Endothelial cell of umbilical vein (primary cell): ENCODE measurements around the gene LCE2D. TPM values are rescaled to one million over a fixed set of nuclear protein-coding genes. Genes with fewer than 3 reads are reported as not detected.

Experiments
- BruUV-seq: library from RNA; stranded (reverse); fragments of 400-500 nt; replicated peaks from 2 replicates; lab custom pipeline; 2021; lab: Mats Ljungman, UMichigan
- CTCF ChIA-PET: fragments of 300-600, 350-600 bp; sonication (Branson Sonifier 250); formaldehyde crosslinking; loops from one replicate; lab custom pipeline; 2021; ENCODE audit warnings: antibody characterized with exemption, inconsistent platforms; lab: Charles Lee
- POLR2A ChIA-PET: fragments of 300-600, 350-600 bp; sonication (Branson Sonifier 250); formaldehyde crosslinking; loops from one replicate; lab custom pipeline; 2021; ENCODE audit warnings: antibody characterized with exemption, inconsistent platforms; lab: Charles Lee
- DNase-seq: peaks from one replicate; pipeline ENCODE4 v3.0.0-alpha.2; 2011; ENCODE audit warnings: low read depth, low spot score
- FAIRE-seq: peaks from 2 replicates; lab custom pipeline; 2011; peaks lifted over from hg19 to GRCh38; lab: Jason Lieb, UNC
- H2AFZ ChIP-seq: 2 replicates; pipeline ENCODE4 v1.6.0; 2012; ENCODE audit warnings: low read depth, low read length, control low read depth, inconsistent platforms
- H3K27ac ChIP-seq: 2 replicates; pipeline ENCODE4 v1.5.1; 2011; ENCODE audit warnings: low read depth, mild to moderate bottlenecking, control low read depth, low read length, moderate library complexity; ENCODE audit not compliant: insufficient read depth
- H3K27me3 ChIP-seq, 2 experiments: 2 replicates each; pipeline versions ENCODE4 v1.6.0 to v1.6.1; 2011; ENCODE audit warnings: low read length in 2 of 2, mixed read lengths in 1 of 2; ENCODE audit not compliant: control insufficient read depth in 2 of 2, insufficient read depth in 2 of 2
- H3K36me3 ChIP-seq, 2 experiments: 2 replicates in 1 of 2; 3 replicates in 1 of 2; pipeline ENCODE4 v1.5.1; 2011; ENCODE audit warnings: low read length in 2 of 2, mild to moderate bottlenecking in 1 of 2, moderate library complexity in 1 of 2; ENCODE audit not compliant: control insufficient read depth in 2 of 2, insufficient read depth in 2 of 2; ENCODE audit errors: extremely low read depth in 1 of 2
- H3K4me1 ChIP-seq: 3 replicates; pipeline ENCODE4 v1.5.1; 2011; ENCODE audit warnings: mild to moderate bottlenecking, low read length; ENCODE audit not compliant: control insufficient read depth, insufficient read depth; ENCODE audit errors: extremely low read depth
- H3K4me2 ChIP-seq: 2 replicates; pipeline ENCODE4 v1.6.1; 2011; ENCODE audit warnings: low read length, control low read depth, mixed read lengths; ENCODE audit not compliant: insufficient read depth
- H3K4me3 ChIP-seq, 3 experiments: fragments of 200-600 bp in 1 of 3; sonication (generic), shearing (Covaris generic) in 1 of 3; replicated peaks in 1 of 3; 2 replicates each; pipeline ENCODE4 v1.5.1; 2011 to 2016; ENCODE audit warnings: control low read depth in 3 of 3, low read length in 3 of 3, mild to moderate bottlenecking in 2 of 3, inconsistent platforms in 1 of 3, low read depth in 1 of 3, moderate library complexity in 1 of 3; ENCODE audit not compliant: insufficient read depth in 1 of 3
- H3K79me2 ChIP-seq: 2 replicates; pipeline ENCODE4 v1.6.0; 2012; ENCODE audit warnings: low read length, inconsistent platforms; ENCODE audit not compliant: control insufficient read depth, insufficient read depth
- H3K9ac ChIP-seq: replicated peaks from 2 replicates; pipeline ENCODE3; 2011; ENCODE audit warnings: low read length, control low read depth; ENCODE audit not compliant: insufficient read depth; ENCODE audit errors: extremely low read depth
- H3K9me1 ChIP-seq: replicated peaks from 3 replicates; pipeline ENCODE4 v1.6.0; 2011; ENCODE audit warnings: mild to moderate bottlenecking, low read length; ENCODE audit not compliant: control insufficient read depth, insufficient read depth; ENCODE audit errors: extremely low read depth
- H3K9me3 ChIP-seq: replicated peaks from 2 replicates; pipeline ENCODE4 v1.5.1; 2012; ENCODE audit warnings: low read length, inconsistent platforms; ENCODE audit not compliant: control insufficient read depth, insufficient read depth
- H4K20me1 ChIP-seq: replicated peaks from 2 replicates; pipeline ENCODE3; 2011; ENCODE audit warnings: mild to moderate bottlenecking, low read length; ENCODE audit not compliant: control insufficient read depth, insufficient read depth; ENCODE audit errors: extremely low read depth
- EZH2 ChIP-seq: IDR thresholded peaks from 2 replicates; pipeline ENCODE4 v1.6.1; 2012; ENCODE audit warnings: borderline replicate concordance, low read depth, mild to moderate bottlenecking, moderate library complexity, low read length, inconsistent platforms; ENCODE audit not compliant: severe bottlenecking
- FOS ChIP-seq: IDR thresholded peaks from 2 replicates; pipeline ENCODE4 v1.6.1; 2011; ENCODE audit warnings: mild to moderate bottlenecking, low read length, moderate library complexity, borderline replicate concordance; ENCODE audit not compliant: insufficient read depth
- GATA2 ChIP-seq: IDR thresholded peaks from 2 replicates; pipeline ENCODE4 v1.7.0; 2011; ENCODE audit warnings: low read depth, mild to moderate bottlenecking, moderate library complexity, mixed read lengths, low read length; ENCODE audit not compliant: insufficient read length, insufficient read depth
- JUN ChIP-seq: IDR thresholded peaks from 2 replicates; pipeline ENCODE4 v1.6.1; 2011; ENCODE audit warnings: borderline replicate concordance, low read depth; ENCODE audit not compliant: insufficient read length, insufficient read depth
- MYC ChIP-seq: IDR thresholded peaks from one replicate; pipeline ENCODE4 v1.6.1; 2011; ENCODE audit warnings: mild to moderate bottlenecking, low read depth, low read length
- POLR2A ChIP-seq: IDR thresholded peaks from 2 replicates; pipeline ENCODE4 v1.6.1; 2012; ENCODE audit warnings: low read depth, mild to moderate bottlenecking, control low read depth, low read length
- POLR2AphosphoS5 ChIP-seq: IDR thresholded peaks from 2 replicates; pipeline ENCODE4 v1.6.1; 2012; ENCODE audit warnings: low read depth, mild to moderate bottlenecking, control low read depth, low read length, moderate library complexity; ENCODE audit not compliant: insufficient read depth
- dilution Hi-C: fragments of 300-500 bp; cut with MboI; formaldehyde crosslinking; loops from one replicate; pipeline ENCODE4 v1.15.0; 2019; ENCODE audit warnings: low sequenced_read_pairs; ENCODE audit not compliant: extremely low pct_ligation_motif_present
- intact Hi-C: fragments of 100-400 bp; cut with micrococcal nuclease; formaldehyde crosslinking; loops from one replicate; pipeline ENCODE4 v1.10.0; 2022
- polyA plus RNA-seq, 4 experiments: library from polyadenylated mRNA; depleted of rRNA in 3 of 4; stranded (reverse) in 3 of 4; unstranded in 1 of 4; fragments of >200 nt; gene quantifications; 2 replicates each; pipeline versions ENCODE4 v1.2.1 to v1.2.3, GENCODE V29; 2011 to 2012; ENCODE audit warnings: missing spikeins in 1 of 4
- total RNA-seq: library from RNA; stranded (reverse); gene quantifications from 2 replicates; pipeline ENCODE4 v1.2.3, GENCODE V29; 2021
- TF ChIP-seq, protein P1 (sequence below): IDR thresholded peaks from 2 replicates; pipeline ENCODE4 v1.6.1; 2011; ENCODE audit not compliant: insufficient read depth, insufficient read length
- TF ChIP-seq, protein P2 (sequence below), 2 donors: IDR thresholded peaks; 1 replicate in 1 of 2; 2 replicates in 1 of 2; pipeline ENCODE4 v1.5.1; 2011; ENCODE audit warnings: low read length in 2 of 2, mild to moderate bottlenecking in 2 of 2, moderate library complexity in 2 of 2, control low read depth in 1 of 2, inconsistent platforms in 1 of 2, low read depth in 1 of 2; ENCODE audit not compliant: insufficient read depth in 1 of 2; ENCODE audit errors: extremely low read depth in 1 of 2

Gene LCE2D
- total and polyA plus RNA-seq, 2 donors (not counting 3 experiments of a cell fraction or from before 2014, with no cell fraction given) = not detected

DNA sequence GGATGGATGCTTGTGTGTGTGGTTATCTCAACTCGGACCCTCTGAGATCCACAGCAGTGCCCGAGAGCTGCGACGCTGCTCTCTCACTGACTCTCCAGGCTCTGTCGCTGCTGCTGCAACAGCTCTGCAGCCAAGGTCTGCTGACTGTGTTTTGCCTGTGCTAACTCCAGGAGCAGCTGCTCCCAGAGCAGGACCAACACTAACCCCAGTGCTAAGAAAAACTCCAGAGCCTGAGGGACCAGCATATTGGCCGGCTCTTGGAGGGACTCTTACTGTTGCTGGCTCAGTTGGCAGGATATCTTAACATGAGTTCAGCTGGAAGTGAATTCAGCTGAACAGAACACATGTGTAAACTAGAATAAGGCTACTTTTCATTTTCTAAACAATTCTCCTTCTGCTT is 16.3 kb downstream of the LCE2D start:
- no TSS peak for BruUV-seq
- FAIRE-seq (no peak), DNase-seq (no peak)
- intact Hi-C loops = no loop called here
- Histone ChIP-seq H3K79me2 (no peaks in the 10 kb centered on the region), H3K27ac (no peak overlapping the region), H3K9me3 (no peaks in the 10 kb centered on the region), H3K27me3 (no peaks in the 10 kb centered on the region), H2AFZ (no peak overlapping the region), H3K36me3 (no peaks in the 10 kb centered on the region), H3K4me1 (no peaks in the 10 kb centered on the region), H3K4me3 (no peak overlapping the region), H3K9ac (no peak overlapping the region), H3K9me1 (no peaks in the 10 kb centered on the region), H4K20me1 (no peaks in the 10 kb centered on the region), H3K4me2 (no peak overlapping the region)
- ChIA-PET CTCF (no interaction called here), POLR2A (no interaction called here)
- dilution Hi-C loops = no loop called here
- TF ChIP-seq FOS (no peak), POLR2AphosphoS5 (no peak), EZH2 (no peak), MYC (no peak)

DNA sequence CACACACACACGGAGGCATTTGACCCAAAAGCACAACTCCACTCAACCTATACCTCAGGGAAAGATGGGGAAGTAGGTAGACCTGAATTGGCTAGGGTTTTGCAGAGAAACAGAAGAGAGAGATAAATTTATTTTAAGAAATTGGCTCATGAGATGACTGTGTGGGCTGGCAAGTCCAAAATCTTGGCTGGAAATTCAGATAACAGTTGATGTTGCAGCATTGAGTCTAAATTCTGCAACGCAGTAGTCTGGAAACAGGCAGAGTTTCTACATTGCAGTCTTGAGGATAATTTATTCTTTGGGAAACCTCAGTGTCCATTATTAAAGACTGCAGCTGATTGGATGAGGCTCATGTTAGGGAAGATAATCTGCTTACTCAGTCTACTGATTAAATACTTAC is 18.4 kb downstream of the LCE2D start:
- Histone ChIP-seq H3K4me3 (no peak overlapping the region), H3K9me1 (no peaks in the 10 kb centered on the region), H3K36me3 (no peaks in the 10 kb centered on the region), H3K9ac (no peak overlapping the region), H3K4me1 (no peaks in the 10 kb centered on the region), H4K20me1 (no peaks in the 10 kb centered on the region), H3K27ac (no peak overlapping the region), H2AFZ (no peak overlapping the region), H3K27me3 (no peaks in the 10 kb centered on the region), H3K4me2 (no peak overlapping the region), H3K9me3 (no peaks in the 10 kb centered on the region), H3K79me2 (no peaks in the 10 kb centered on the region)
- dilution Hi-C loops (no loop called here), intact Hi-C loops (no loop called here)
- FAIRE-seq = no peak
- no TSS peak for BruUV-seq
- no peak for DNase-seq
- no peak for TF ChIP-seq MYC
- TF ChIP-seq FOS = no peak
- TF ChIP-seq EZH2 = no peak
- TF ChIP-seq, protein P1, sequence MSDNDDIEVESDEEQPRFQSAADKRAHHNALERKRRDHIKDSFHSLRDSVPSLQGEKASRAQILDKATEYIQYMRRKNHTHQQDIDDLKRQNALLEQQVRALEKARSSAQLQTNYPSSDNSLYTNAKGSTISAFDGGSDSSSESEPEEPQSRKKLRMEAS = no peak
- TF ChIP-seq JUN = no peak
- TF ChIP-seq POLR2A = no peak
- TF ChIP-seq, protein P2, sequence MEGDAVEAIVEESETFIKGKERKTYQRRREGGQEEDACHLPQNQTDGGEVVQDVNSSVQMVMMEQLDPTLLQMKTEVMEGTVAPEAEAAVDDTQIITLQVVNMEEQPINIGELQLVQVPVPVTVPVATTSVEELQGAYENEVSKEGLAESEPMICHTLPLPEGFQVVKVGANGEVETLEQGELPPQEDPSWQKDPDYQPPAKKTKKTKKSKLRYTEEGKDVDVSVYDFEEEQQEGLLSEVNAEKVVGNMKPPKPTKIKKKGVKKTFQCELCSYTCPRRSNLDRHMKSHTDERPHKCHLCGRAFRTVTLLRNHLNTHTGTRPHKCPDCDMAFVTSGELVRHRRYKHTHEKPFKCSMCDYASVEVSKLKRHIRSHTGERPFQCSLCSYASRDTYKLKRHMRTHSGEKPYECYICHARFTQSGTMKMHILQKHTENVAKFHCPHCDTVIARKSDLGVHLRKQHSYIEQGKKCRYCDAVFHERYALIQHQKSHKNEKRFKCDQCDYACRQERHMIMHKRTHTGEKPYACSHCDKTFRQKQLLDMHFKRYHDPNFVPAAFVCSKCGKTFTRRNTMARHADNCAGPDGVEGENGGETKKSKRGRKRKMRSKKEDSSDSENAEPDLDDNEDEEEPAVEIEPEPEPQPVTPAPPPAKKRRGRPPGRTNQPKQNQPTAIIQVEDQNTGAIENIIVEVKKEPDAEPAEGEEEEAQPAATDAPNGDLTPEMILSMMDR (IDR thresholded peaks at IDR 0.05; ENCODE audit: extremely low read depth in 1 of 2, insufficient read depth in 1 of 2, low read depth in 1 of 2, low read length in 2 of 2) = no peak
- TF ChIP-seq GATA2 = no peak
- TF ChIP-seq POLR2AphosphoS5 = no peak
- POLR2A ChIA-PET = no interaction called here
- CTCF ChIA-PET = no interaction called here
